GM19463 (cell line): ENCODE results near the gene VPS13D.

ENCODE experiments used
- ATAC-seq: cut with Tn5 transposase; IDR thresholded peaks from one replicate; pipeline ENCODE4 v1.9.1; 2021; ENCODE audit warnings: mild to moderate bottlenecking, moderate library complexity; ENCODE audit not compliant: unreplicated experiment

VPS13D gene

DNA sequence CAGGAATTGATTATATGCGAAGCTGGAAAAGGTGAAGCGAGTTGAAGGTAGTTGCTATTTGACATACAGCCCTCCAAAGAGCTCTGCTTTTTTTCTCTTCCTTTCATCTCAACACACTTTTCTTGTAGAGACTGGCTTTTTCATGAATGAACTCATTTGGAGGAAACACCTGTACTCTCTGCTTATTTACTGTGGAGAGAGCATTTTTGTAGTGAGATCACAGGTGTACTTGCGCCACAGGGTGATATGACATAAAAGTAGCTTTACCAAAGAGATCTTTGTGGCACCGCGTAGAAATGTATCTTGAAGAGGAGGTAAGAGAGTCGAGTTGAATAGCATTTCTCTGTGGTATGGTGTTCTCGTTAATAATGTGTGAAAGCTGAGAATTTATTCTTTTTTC, 187.6 kb downstream of the VPS13D start:
- no peak for ATAC-seq

DNA sequence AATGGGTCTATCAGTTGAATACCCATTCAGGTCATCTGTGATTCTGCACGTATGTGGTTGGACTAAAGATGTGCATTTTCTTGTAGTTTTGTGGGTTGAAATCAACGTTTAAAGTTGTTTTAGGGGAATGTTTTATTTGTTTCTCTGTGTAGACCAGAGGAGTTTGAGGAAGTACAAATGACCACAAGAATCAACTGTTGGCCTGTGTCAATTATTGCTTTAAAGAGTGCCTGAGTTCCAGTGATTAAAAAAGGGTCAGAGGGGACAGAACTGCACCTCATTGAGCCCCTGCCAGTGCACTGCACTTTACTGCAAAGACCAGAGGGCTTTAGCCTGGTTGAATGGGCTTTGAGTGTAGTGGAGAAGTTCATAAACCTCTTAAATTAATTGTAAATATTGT, 190.3 kb downstream of the VPS13D start:
- no peak for ATAC-seq

DNA sequence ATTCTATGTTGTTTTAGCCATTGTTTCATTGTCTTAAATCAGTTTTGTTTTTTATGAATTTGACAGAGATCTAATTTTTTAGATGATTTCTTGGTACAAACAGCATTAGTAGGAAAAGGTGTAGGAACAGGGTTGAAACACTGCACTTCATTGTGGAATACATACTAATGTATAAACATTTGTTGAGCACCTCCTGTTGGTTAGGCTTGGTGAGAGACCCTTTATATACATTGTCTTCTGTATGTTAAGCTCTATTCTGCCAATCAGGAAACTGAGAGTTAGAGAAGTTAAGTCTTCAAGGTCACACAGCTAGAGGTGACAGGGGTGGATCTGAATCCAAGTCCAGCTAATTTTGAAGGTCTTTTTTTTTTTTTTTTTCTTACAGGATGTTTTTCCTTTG, 192.7 kb downstream of the VPS13D start:
- ATAC-seq: no peak

DNA sequence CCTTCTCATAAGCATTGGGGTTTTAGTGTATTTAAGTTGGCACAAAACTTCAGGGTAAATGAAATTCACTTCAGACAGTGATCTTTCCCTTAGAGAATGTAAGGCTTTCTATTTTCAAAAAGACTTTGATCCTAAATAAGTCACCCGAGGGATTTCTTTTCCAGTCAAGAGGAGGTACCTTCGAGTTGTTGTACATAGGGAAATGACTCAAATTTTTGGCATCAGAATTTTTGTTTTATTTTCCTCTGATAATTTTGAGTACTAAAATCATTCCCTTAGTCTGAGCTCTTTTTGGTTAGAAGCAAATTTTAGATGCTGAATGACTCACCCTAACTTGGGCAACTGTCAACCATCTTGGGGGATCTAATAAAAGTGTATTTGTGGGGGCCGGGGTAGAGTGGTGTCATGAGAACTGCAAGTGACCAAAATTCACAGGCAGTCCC, 194.3 kb downstream of the VPS13D start:
- ATAC-seq: no peak

DNA sequence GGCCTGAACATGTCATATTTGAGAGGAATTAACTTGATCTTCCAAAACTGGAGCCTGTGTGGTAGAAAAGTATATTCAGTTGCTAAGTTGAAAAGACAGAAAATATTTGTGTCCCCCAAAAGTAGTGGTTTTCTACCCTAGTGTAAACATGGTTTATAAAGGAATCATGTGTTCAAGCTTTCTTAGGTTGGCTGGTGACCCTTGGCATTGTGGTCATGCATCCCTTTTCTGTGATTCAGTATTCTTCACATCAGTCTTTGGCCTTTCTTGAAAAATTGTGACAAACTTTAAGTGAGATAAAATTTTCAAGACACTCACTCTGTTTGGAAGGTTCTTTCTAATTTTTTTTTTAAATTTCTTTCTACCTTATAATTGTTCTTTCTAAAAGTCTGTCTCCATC, 195.0 kb downstream of the VPS13D start:
- no peak for ATAC-seq

DNA sequence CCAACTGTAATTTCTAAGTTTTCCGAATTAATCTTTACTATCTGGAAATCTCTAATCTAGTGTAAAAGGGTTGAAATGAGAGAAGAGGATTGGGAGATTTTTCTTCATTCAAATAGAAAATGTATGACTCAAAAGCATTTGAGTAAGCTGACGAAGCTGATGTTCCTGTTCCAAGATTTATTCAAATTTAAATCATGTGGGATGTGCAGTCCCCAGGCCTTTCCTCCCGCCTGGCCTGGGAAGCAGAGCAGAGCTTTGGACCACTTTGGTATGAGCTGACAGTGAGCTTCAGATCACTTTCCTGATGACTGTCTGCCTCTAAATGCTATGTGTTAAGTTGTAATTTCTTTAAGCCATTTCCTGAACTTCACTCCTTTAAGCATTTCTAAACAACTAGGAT, 196.2 kb downstream of the VPS13D start:
- no peak for ATAC-seq

DNA sequence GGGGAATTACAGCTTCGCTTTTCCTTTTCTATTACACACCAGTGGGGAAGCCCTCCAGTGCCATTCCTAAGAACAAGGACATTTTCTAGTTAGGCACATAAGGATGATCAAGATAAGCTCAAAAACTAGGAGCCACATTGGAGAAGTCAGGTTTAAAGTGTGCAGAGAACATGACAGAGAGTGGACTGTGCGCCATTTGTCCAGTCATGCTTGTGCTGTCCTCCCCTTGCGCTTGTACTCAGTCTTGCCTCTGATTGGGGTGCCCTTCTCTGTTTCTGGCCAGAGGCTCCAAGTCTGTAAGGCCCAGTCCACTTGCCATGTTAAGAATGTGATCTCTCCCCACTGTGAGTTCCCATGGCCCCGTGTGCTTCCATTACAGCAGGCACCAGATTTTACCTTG, 198.5 kb downstream of the VPS13D start:
- ATAC-seq: no peak

DNA sequence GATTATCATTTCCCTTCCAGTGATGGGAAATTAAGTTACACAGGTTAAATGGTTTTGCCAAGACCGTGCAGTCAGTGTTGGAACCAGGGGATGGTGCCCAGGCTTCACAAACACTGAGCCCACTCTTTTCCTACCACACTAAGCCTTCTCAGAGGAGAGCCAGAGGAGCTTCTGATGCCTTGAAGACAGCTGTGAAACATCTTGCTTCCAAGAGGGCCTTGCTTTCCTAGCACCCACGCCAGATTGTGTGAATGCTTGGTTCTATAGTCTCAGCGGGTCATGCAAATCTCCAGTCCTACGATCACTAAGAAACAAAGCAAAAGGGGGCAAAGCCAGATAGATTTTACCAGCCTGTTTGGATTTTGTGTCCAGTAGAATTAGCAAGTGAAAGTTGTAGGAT, 200.7 kb downstream of the VPS13D start:
- ATAC-seq: no peak

DNA sequence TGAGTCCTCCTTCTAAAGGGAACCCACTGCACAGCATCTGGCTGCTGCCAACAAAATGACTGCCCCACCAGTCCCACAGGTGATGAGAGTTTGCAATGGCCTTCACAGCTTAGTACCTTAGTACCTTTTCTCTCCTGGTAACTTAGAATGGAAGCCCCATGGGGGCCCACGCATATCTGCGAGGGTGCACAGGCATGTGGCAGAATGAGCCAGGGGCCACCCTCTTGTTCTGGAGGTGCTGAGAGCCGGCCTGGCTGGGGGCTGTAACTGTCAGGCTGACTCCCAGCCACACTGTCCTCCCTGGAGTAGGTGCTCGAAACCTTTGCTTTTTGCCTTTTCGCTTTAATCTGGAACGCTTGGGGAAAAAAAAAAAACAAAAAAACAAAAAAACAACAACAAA, 203.1 kb downstream of the VPS13D start:
- no peak for ATAC-seq

DNA sequence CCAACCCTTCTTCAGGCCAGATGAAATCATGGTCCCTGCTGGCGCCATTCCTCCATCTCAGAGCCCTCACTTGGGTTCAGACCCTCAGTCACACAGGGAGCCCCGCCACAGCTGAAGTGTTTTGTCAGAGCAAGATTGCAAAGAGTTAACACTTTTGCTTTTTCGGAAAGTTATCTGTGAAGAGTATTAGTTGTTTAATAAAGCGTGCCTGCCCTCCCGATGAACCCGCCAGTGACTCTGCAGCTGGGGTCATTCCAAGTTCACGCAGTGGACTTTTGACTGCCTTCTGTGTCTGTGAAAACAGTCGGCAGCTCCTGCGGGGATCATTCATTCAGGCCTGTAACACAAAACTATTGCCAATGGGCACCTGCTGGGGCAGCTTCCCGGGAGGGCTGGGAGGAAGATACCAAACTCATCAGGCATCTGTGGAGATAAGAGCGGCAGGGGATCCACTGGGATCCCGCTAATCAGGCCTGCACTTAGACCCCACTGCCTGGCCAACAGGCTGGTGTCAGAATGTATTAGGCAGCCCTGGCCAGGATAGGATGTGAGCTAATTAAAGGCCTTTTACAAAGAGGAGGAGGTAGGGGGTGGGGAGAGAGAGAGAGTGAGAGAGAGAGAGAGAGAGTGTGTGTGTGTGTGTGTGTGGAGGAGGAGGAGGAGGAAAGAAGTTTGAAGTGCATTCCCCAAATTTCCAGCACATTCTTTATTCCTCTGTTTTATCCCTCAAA, 203.7 kb downstream of the VPS13D start:
- ATAC-seq: no peak

DNA sequence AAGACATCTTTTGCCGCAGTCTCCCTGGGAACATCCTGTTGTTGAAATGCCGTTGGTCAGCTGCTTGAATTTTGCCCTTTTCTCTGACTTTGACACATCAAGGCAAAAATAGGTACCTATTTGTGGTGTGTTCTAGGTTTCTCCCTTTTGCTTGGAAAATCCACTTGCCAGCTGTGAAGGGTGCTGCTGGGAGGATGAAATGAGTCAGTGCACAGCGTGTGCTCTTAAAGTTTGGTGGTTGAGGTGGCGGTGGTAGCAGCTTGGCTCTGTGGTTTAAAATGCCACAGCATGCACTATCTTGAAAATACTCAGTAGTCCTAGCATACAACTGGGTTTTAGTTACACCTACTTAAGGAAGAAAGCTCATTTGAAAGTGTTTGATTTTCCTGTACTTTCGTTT, 204.3 kb downstream of the VPS13D start:
- ATAC-seq: peak; percentile 38

DNA sequence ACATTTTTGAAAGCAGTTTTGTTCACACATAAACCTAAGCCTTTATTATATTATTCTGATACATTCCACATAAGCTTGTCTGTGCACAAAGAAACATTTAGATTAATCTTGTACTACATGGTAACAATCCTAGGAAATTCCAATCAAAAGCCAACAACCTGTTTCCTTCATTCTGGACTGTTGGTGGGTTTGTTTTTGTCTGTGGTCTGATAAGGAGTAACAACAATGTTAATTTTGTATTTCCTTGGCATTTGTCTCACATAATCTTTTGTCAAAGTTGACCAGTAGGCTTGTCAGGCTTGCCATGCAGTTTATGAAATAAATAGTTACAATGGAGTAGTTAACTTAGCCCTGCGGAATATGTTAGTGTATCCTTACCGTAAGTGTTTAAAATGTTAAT, 204.9 kb downstream of the VPS13D start:
- ATAC-seq: no peak

DNA sequence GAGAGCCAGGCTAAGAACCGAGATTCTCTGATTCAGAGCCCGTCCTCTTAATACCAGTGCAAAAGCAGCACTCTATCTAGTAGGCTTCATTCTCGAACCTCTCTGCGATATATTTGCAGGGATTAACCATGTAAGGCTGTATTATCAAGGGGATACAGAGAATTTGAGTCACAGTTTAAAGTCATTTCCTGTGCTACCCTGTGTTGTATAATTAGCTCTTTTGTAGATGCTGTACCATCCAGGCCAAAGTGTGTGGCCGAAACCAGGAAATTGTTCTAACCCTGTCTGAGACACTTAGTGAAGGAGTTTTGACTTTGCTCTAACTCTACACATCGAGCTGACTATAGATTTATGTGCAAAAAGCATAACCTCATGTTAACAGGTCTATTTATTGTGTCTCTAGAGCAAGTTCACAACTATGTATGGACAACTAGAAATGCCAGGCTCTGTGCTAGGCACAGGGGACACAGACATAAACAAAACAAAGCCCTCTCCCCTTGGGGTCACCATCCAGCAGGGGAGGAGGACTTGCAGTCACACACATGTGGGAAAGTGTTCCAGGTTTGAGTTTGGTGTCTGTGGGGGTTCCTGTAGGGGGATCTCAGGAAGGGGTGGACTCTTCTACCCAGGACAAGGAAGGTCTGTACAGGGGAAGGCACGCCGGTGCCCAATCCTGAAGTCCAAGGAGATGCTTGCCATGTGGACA, 206.0 kb downstream of the VPS13D start:
- ATAC-seq: peak; percentile 63

DNA sequence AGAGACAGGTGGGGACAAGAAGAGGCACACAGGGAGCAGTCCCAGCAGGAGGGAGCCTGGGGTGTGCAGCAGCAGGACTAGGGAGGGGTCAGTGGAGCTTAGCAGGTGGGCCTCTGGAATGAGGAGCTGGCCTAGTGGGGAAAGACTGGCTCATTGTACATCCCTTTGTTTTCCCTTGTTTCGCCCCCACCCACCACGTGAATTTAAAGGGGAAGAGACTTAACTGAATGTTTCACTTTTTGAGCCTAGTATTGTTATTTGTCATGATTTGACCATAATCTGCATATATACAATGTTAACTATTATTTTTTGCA, 206.5 kb downstream of the VPS13D start:
- ATAC-seq: no peak

DNA sequence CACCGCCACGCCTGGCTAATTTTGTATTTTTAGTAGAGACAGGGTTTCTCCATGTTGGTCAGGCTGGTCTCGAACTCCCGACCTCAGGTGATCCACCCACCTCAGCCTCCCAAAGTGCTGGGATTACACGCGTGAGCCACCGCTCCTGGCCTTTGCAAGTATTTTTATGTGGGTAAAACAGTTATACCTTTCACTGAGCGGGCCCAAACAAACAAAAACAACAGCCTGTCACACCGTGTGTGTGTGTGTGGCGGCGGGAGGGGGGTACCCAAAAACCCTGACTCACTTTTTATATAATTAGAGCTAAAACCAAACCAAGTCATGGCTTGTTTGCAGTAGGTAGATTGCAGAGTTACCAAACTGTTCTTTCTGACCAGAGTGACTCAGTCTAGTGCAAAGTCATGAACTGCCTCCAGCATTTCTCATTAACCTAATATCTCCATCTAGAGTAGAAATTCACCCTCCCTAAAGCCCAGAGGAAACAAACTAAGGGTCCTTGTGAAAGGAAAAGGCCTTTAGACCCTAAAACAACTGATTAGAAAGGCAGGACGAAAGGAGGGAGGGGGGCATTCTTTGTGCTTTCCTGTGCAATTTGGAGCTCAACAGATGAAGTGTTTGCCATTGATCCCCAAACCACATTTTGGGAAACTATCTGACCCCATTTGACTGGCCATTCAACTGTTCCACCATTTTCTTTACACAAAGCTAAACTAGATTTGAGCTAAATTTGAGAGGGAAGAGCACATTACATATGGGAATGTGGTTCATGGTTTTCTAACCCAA, 207.2 kb downstream of the VPS13D start:
- ATAC-seq: no peak

DNA sequence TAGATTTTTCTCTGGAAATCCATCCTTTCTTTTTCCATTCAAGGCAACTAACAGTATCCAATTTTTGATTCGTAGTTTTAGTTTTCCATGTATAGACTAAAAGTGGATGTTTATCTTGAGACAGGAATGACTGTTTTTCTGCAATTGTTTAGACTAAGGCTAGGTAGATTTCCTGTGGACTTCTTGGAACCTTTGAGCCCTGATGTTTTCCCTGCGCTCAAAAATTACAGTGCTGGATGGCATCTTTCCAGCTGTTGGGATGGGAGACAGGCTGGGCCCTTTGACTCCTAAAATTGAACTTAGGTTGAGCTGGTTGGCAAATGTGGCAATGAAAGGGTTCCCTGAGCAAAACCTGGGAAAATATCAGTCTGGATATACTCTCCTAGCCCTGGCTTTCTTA, 207.8 kb downstream of the VPS13D start:
- ATAC-seq: no peak

DNA sequence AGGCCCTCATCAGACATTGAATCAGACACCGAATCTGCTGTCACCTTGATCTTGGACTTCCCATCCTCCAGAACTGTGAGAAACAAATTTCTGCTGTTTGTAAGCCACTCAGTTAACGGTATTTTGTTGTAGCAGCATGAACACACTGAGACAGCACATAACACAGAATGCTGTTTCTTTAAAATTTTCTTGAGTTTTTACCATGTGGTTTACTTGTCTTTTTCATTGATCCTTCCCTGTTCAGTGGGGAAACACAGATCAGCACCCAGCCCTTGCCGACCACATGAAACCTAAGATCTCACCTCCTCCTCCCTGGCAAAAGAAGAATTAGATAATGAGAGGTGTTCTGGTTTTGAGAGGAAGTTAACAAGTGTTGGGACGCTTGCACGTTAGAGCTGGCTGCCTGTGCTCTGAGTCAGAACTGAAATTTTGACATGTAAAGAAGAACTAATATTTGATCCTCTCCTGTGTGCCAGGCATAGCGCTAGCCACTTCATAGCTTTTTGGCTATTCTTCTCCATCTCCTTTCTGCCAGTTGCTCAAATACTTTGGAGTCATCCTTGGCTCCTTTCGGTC, 208.6 kb downstream of the VPS13D start:
- peak; percentile 34 for ATAC-seq

DNA sequence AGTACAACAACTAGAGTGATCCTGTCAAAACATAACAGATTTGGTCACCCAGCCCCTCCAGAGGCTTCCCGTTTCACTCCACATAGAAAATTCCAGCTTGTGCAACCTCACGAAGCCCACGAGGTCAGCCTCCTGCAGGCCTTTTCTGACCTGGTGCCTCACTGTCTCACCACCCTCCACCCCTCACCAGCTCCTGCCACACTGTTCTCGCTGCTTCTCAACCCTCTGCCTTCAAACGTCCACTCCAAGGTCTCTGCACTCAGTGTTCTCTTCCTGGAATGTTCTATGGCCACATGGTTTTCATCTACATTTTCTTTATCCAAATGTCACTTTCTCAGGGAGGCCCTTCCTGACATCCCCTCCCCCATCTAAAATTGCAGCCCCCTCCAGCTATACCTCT, 209.2 kb downstream of the VPS13D start:
- ATAC-seq: no peak

DNA sequence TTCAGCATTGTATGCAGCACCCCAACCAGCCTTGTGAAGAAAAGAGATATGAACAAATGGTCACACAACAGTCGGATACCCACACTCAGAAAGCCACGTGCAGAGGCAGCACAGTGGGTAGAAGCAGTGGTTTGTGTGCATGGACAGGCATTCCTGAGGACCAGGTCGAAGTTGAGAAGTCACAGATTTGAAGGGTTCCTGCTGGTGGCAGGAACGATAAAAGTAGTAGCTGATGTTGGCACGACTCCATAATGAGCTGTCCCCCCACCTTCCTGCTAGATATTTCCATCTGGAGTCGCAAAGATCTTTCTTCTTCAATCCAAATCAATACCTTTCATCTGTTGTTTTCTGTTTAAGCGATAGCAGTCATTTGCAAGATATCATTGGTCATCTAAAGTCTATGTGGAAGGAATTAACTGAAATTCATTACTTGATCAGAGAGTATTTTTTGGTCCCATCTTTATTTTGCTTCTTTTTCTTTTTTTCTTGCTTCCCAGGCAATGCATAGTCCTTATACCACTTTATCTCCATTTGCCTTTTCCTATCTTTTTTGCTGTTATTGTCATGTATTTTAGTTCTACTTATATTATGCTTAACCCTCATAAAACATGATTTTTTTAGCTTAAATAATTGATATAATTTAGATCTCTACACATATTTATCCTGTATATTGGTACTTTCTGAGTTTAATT, 211.7 kb downstream of the VPS13D start:
- no peak for ATAC-seq

DNA sequence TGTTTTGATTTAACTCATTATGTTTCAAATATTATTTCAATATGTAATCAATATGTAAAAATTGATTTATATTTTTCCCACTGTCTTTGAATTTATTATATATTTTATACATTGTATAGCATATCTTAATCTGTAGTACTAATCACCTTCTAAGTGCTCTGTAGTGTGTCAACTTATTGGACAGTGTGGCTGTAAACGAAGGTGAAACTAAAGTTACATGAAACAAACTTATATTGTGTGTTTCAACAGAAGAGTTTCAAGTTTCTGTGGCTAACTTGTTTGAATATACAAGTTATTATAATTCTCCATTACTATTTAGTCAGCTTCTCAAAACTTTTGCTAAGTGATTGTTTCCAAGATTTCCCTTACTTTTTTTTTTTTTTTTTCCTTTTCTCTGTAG, 212.4 kb downstream of the VPS13D start:
- no peak for ATAC-seq

DNA sequence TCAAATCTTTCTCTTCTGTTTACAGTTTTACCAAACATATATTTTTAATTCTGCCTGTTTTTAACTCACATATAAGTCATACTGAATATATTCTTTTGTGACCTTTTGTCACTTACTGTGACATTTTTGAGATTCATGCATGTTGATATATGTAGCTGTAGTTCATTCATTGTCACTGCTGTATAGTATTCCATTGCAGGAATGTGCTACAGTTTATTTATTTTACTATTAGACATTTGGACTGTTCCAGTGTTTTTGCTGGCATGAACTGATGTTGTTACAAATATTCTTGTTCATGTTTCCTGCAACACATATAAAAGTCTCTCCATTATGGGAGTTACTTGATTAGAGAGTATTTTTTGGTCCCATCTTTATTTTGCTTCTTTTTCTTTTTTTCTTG, 213.3 kb downstream of the VPS13D start:
- ATAC-seq: no peak
